A673 (cell line): ENCODE measurements around the gene ZNF518B. TPM values are rescaled to one million over a fixed set of nuclear protein-coding genes. Genes with fewer than 3 reads are reported as not detected.
"Not testable (repeated sequence)": the region's sequence is repeated elsewhere in the genome, so short reads cannot be mapped to it uniquely, and the experiment has no call there.

Experiments used
- BruUV-seq: library from RNA; stranded (reverse); fragments of 400-500 nt; replicated peaks from 2 replicates; lab custom pipeline; 2021; lab: Mats Ljungman, UMichigan
- CTCF ChIA-PET: fragments of 300-600 bp; sonication (Branson Sonifier 250); formaldehyde crosslinking; loops from one replicate; lab custom pipeline; 2022; ENCODE audit warnings: antibody characterized with exemption; lab: Charles Lee
- POLR2A ChIA-PET: fragments of 300-600 bp; sonication (Branson Sonifier 250); formaldehyde crosslinking; loops from one replicate; lab custom pipeline; 2022; ENCODE audit warnings: antibody characterized with exemption; ENCODE audit not compliant: low non-redundant PET; lab: Charles Lee
- DNase-seq: peaks from one replicate; pipeline ENCODE4 v3.0.0-alpha.2; 2015; ENCODE audit warnings: low spot score
- H3K27ac ChIP-seq: fragments of 200-600 bp; sonication (generic); 2 replicates; pipeline ENCODE4 v1.5.1; 2016; ENCODE audit warnings: mixed run types, low read depth, mild to moderate bottlenecking, mixed read lengths, antibody characterized with exemption, low read length; ENCODE audit not compliant: poor library complexity, severe bottlenecking
- H3K27me3 ChIP-seq: fragments of 200-600 bp; sonication (generic); replicated peaks from 2 replicates; pipeline ENCODE4 v1.6.1; 2017; ENCODE audit warnings: mixed run types, low read depth, mild to moderate bottlenecking, mixed read lengths, antibody characterized with exemption, low read length; ENCODE audit not compliant: insufficient read depth, poor library complexity
- H3K36me3 ChIP-seq: fragments of 200-600 bp; sonication (generic); 2 replicates; pipeline ENCODE4 v1.6.1; 2016; ENCODE audit warnings: mixed run types, mild to moderate bottlenecking, mixed read lengths, antibody characterized with exemption, low read length; ENCODE audit not compliant: insufficient read depth, poor library complexity, severe bottlenecking
- H3K4me1 ChIP-seq: fragments of 200-600 bp; sonication (generic); 2 replicates; pipeline ENCODE4 v1.6.1; 2017; ENCODE audit warnings: mixed run types, mild to moderate bottlenecking, mixed read lengths, antibody characterized with exemption, low read length; ENCODE audit not compliant: insufficient read depth, poor library complexity, severe bottlenecking
- H3K4me3 ChIP-seq: fragments of 200-600 bp; sonication (generic); 2 replicates; pipeline ENCODE4 v1.5.1; 2016; ENCODE audit warnings: low read depth, mixed run types, mild to moderate bottlenecking, mixed read lengths, low read length; ENCODE audit not compliant: poor library complexity, severe bottlenecking
- H3K9me3 ChIP-seq: fragments of 200-600 bp; sonication (generic); 2 replicates; pipeline ENCODE4 v1.6.1; 2016; ENCODE audit warnings: mixed run types, low read depth, mild to moderate bottlenecking, mixed read lengths, antibody characterized with exemption, low read length; ENCODE audit not compliant: poor library complexity, severe bottlenecking
- CTCF ChIP-seq: fragments of 300-800, 200-600 bp; sonication (generic); conservative IDR thresholded peaks from 2 replicates; pipeline ENCODE4 v1.5.1; 2017; ENCODE audit warnings: low read depth, mild to moderate bottlenecking, antibody characterized with exemption, low read length, moderate library complexity, mixed read lengths
- EZH2 ChIP-seq: fragments of 200-600 bp; sonication (generic); IDR thresholded peaks from 2 replicates; pipeline ENCODE4 v1.6.1; 2017; ENCODE audit warnings: borderline replicate concordance, low read depth, mild to moderate bottlenecking, mixed read lengths, antibody characterized with exemption, low read length; ENCODE audit not compliant: poor library complexity, severe bottlenecking
- intact Hi-C: fragments of 100-400 bp; cut with micrococcal nuclease; formaldehyde crosslinking; loops from one replicate; pipeline ENCODE4 v1.10.0; 2022; ENCODE audit not compliant: unreplicated experiment
- total RNA-seq: library from RNA; stranded (reverse); gene quantifications from 2 replicates; pipeline ENCODE4 v1.2.3, GENCODE V29; 2021

The ZNF518B gene
- total RNA-seq, 1 experiment from 2014 or later: not detected

DNA sequence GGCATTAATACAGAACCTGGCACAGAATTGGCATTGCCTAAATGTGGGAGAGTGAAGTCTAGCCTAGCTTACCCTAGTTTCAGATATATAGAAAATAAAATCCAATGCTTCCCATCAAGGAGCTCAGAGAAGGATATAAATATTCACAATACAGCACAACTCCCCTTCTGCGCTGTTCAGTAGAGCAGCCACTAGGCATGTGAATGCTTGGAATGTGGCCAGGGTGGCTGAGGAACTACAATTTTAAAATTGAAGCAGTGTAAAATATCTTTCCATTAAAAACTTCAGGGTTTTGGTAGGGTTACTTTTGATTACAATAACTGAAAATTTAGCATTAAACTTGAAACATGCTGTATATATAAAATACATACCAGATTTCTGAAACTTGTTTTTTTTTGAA, 19.5 kb downstream of the ZNF518B start:
- Histone ChIP-seq H3K9me3 (no peaks in the 10 kb centered on the region), H3K27ac (no peak overlapping the region), H3K4me1 (no peaks in the 10 kb centered on the region), H3K27me3 (no peaks in the 10 kb centered on the region), H3K36me3 (no peaks in the 10 kb centered on the region), H3K4me3 (no peak overlapping the region)
- DNase-seq: no peak
- intact Hi-C loops: no loop called here
- CTCF ChIA-PET: no interaction called here
- POLR2A ChIA-PET: no interaction called here
- no TSS peak for BruUV-seq
- TF ChIP-seq CTCF: no peak
- TF ChIP-seq EZH2: no peak

- H3K4me1 ChIP-seq, H3K4me3 ChIP-seq, H3K36me3 ChIP-seq, H3K27ac ChIP-seq, H3K27me3 ChIP-seq, DNase-seq, H3K9me3 ChIP-seq, CTCF ChIA-PET, intact Hi-C loops, BruUV-seq, POLR2A ChIA-PET: not testable (repeated sequence)
Observed at GRCh38 chr4:10427680-10428079, 29.5 kb downstream of the ZNF518B start.

DNA sequence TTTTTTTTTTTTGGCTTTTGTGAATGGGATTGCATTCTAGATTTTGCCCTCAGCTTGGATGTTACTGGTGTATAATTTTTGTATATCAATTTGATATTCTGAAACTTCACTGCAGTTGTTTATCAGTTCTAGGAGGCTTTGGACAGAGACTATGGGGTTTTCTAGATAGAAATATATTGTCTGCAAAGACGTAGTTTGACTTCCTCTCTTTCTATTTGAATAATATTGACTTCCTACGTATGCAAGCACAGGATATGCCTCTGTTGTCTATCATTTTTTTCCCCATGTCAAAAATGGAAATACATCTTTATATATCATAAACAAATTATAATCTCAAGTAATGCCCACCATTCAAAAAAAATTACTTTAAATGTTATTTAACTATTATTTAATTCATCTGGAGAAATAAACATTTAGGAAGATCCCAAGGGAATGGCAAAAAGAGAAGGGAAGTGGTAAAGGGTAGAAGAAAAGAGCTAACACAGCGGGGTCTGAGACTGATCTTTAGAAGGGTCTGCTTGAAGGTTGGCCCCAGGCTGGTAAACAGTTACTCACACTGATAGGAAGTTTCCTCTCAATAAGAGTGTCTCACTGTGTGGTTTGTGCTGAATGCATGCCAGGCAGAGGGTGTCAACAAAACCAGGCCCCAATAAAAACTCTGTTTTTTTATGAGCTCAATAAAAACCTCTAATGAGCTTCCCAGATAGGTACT, 35.7 kb downstream of the ZNF518B start:
- H3K27me3 ChIP-seq: no peaks in the 10 kb centered on the region
- intact Hi-C loops: no loop called here
- no peak overlapping the region for H3K4me3 ChIP-seq
- ChIA-PET POLR2A (no interaction called here), CTCF (no interaction called here)
- no peak for TF ChIP-seq EZH2
- no peak for TF ChIP-seq CTCF
- H3K9me3 ChIP-seq: no peaks in the 10 kb centered on the region
- DNase-seq: no peak
- H3K36me3 ChIP-seq: no peaks in the 10 kb centered on the region
- no peak overlapping the region for H3K27ac ChIP-seq
- H3K4me1 ChIP-seq: no peaks in the 10 kb centered on the region
- no TSS peak for BruUV-seq

- TF ChIP-seq CTCF: no peak
- no peak for TF ChIP-seq EZH2
- H3K4me3 ChIP-seq: no peak overlapping the region
- intact Hi-C loops: no loop called here
- BruUV-seq: no TSS peak
- no peaks in the 10 kb centered on the region for H3K4me1 ChIP-seq
- H3K9me3 ChIP-seq: no peaks in the 10 kb centered on the region
- no peak overlapping the region for H3K27ac ChIP-seq
- CTCF ChIA-PET: no interaction called here
- H3K36me3 ChIP-seq: no peaks in the 10 kb centered on the region
- no peak for DNase-seq
- no peaks in the 10 kb centered on the region for H3K27me3 ChIP-seq
- POLR2A ChIA-PET: no interaction called here
Observed at GRCh38 chr4:10417740-10418139, 39.5 kb downstream of the ZNF518B start.
